K562 (cell line): Measurements from ENCODE around the gene CCNL1. TPM values are rescaled to one million over a fixed set of nuclear protein-coding genes. Genes with fewer than 3 reads are reported as not detected.

Experiments used
- ARID2 ChIP-seq: fragments of 450-650 bp; IDR thresholded peaks from 2 replicates; pipeline ENCODE4 v1.6.1; 2017; ENCODE audit warnings: antibody characterized with exemption, mild to moderate bottlenecking
- ELF4 ChIP-seq: fragments of 450-650 bp; formaldehyde crosslinking; IDR thresholded peaks from 2 replicates; pipeline ENCODE4 v1.4.0; 2022; ENCODE audit warnings: missing genetic modification characterization
- JUND ChIP-seq, 2 experiments: IDR thresholded peaks; 2 replicates in 1 of 2; 3 replicates in 1 of 2; pipeline ENCODE4 v1.6.1; 2011; ENCODE audit warnings: borderline replicate concordance in 2 of 2, low read depth in 2 of 2, low read length in 2 of 2, improper control_type of control experiment in 1 of 2, missing biosample characterization in 1 of 2, missing genetic modification characterization in 1 of 2, missing genetic modification reagents in 1 of 2
- PHF8 ChIP-seq: fragments of 200-600 bp; sonication (generic); IDR thresholded peaks from 2 replicates; pipeline ENCODE4 v1.6.1; 2012; ENCODE audit warnings: mixed run types, mild to moderate bottlenecking, inconsistent platforms, low read length, moderate library complexity, borderline replicate concordance
- SLC30A9 ChIP-seq: fragments of 250-450 bp; sonication (Bioruptor Pico); IDR thresholded peaks from 2 replicates; pipeline ENCODE4 v1.8.0; 2022; ENCODE audit warnings: mild to moderate bottlenecking, moderate library complexity
- SUPT5H ChIP-seq: fragments of 450-650 bp; IDR thresholded peaks from 2 replicates; pipeline ENCODE4 v1.6.1; 2016
- ZEB2 ChIP-seq: fragments of 450-650 bp; IDR thresholded peaks from 2 replicates; pipeline ENCODE4 v1.6.1; 2016
- ZKSCAN3 ChIP-seq: fragments of 250-450 bp; sonication (Bioruptor Pico); IDR thresholded peaks from 2 replicates; pipeline ENCODE4 v1.4.0; 2020
- polyA plus RNA-seq, 8 experiments: library from polyadenylated mRNA; depleted of rRNA in 4 of 8; stranded (reverse) in 5 of 8; unstranded in 3 of 8; fragments of >200 nt; fragmentation: Nextera tagmentation in 2 of 8; fragmentation: Illumina TruSeq in 1 of 8; extraction: Ambion mirVana in 2 of 8; extraction: Trizol in 1 of 8; gene quantifications; 2 replicates each; pipeline versions ENCODE4 v1.2.1 to v1.2.3, GENCODE V29; 2011 to 2014; ENCODE audit warnings: inconsistent platforms in 1 of 8, missing spikeins in 1 of 8
- total RNA-seq, 7 experiments: library from RNA; depleted of rRNA in 6 of 7; stranded (reverse); fragments of >200 nt in 6 of 7; fragmentation: Illumina TruSeq in 2 of 7; extraction: Trizol in 2 of 7; gene quantifications; 2 replicates each; pipeline versions ENCODE4 v1.2.1 to v1.2.3, GENCODE V29; 2011 to 2021; ENCODE audit warnings: low replicate concordance in 1 of 7
- TF ChIP-seq, protein P1 (sequence below): fragments of 450-650 bp; IDR thresholded peaks from 2 replicates; pipeline ENCODE4 v1.6.1; 2016; ENCODE audit warnings: mild to moderate bottlenecking, moderate library complexity
- TF ChIP-seq, protein P2 (sequence below): sonication (generic); formaldehyde crosslinking; IDR thresholded peaks from 2 replicates; pipeline ENCODE4 v1.8.1; 2022; ENCODE audit warnings: missing genetic modification reagents
- TF ChIP-seq, protein P3 (sequence below): sonication (generic); formaldehyde crosslinking; IDR thresholded peaks from 2 replicates; pipeline ENCODE4 v1.8.0; 2022; ENCODE audit warnings: missing genetic modification reagents, mild to moderate bottlenecking, borderline replicate concordance

The CCNL1 gene
- total and polyA plus RNA-seq, 9 of the 15 experiments (the other 6 are each of a cell fraction or from before 2014, with no cell fraction given) = 16.1 to 186 (median 132) TPM

DNA sequence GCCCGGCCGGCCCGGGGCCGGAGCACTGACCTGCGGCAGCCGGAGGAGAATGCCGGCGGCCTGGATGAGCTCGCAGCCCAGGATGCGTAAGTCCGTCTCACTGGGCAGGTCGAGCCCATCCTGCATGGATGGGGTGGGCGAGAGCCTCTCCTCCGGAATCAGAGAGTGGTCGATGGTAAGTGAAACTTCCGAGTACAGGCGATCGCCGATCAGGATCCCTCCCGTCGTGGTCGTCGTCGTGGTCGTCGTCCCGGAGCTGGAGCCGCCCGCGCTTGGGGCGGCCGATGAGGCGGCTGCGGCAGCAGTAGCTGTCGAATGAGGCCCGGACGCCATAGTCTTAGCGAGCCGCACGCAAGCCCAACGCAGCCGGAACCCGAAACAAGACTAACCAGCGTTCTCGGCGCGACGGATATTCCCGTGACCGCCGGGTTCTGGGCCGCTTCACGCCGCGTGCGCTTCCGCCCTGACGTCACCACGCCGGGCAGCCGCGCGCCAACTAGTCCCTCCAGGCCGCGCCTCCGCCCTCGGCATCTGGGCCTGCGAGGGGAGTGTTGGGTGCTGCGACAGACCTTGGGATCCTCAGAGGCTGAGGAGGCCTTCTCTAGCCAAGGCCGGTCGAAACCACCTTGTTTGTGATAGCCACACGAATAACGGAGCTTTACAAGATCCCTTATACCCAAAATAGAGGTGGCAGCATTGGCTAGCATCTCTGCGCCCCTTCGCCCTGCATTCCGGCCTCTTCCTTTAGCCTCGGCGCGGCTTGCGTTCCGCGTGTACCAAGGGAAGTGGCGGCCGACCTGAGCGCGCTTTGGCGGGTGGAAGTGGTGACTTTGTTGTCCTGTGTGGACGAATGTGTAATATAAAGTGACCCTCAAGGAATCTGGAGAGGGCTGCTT lies at the start of gene CCNL1 (continued):
- TF ChIP-seq, protein P1, sequence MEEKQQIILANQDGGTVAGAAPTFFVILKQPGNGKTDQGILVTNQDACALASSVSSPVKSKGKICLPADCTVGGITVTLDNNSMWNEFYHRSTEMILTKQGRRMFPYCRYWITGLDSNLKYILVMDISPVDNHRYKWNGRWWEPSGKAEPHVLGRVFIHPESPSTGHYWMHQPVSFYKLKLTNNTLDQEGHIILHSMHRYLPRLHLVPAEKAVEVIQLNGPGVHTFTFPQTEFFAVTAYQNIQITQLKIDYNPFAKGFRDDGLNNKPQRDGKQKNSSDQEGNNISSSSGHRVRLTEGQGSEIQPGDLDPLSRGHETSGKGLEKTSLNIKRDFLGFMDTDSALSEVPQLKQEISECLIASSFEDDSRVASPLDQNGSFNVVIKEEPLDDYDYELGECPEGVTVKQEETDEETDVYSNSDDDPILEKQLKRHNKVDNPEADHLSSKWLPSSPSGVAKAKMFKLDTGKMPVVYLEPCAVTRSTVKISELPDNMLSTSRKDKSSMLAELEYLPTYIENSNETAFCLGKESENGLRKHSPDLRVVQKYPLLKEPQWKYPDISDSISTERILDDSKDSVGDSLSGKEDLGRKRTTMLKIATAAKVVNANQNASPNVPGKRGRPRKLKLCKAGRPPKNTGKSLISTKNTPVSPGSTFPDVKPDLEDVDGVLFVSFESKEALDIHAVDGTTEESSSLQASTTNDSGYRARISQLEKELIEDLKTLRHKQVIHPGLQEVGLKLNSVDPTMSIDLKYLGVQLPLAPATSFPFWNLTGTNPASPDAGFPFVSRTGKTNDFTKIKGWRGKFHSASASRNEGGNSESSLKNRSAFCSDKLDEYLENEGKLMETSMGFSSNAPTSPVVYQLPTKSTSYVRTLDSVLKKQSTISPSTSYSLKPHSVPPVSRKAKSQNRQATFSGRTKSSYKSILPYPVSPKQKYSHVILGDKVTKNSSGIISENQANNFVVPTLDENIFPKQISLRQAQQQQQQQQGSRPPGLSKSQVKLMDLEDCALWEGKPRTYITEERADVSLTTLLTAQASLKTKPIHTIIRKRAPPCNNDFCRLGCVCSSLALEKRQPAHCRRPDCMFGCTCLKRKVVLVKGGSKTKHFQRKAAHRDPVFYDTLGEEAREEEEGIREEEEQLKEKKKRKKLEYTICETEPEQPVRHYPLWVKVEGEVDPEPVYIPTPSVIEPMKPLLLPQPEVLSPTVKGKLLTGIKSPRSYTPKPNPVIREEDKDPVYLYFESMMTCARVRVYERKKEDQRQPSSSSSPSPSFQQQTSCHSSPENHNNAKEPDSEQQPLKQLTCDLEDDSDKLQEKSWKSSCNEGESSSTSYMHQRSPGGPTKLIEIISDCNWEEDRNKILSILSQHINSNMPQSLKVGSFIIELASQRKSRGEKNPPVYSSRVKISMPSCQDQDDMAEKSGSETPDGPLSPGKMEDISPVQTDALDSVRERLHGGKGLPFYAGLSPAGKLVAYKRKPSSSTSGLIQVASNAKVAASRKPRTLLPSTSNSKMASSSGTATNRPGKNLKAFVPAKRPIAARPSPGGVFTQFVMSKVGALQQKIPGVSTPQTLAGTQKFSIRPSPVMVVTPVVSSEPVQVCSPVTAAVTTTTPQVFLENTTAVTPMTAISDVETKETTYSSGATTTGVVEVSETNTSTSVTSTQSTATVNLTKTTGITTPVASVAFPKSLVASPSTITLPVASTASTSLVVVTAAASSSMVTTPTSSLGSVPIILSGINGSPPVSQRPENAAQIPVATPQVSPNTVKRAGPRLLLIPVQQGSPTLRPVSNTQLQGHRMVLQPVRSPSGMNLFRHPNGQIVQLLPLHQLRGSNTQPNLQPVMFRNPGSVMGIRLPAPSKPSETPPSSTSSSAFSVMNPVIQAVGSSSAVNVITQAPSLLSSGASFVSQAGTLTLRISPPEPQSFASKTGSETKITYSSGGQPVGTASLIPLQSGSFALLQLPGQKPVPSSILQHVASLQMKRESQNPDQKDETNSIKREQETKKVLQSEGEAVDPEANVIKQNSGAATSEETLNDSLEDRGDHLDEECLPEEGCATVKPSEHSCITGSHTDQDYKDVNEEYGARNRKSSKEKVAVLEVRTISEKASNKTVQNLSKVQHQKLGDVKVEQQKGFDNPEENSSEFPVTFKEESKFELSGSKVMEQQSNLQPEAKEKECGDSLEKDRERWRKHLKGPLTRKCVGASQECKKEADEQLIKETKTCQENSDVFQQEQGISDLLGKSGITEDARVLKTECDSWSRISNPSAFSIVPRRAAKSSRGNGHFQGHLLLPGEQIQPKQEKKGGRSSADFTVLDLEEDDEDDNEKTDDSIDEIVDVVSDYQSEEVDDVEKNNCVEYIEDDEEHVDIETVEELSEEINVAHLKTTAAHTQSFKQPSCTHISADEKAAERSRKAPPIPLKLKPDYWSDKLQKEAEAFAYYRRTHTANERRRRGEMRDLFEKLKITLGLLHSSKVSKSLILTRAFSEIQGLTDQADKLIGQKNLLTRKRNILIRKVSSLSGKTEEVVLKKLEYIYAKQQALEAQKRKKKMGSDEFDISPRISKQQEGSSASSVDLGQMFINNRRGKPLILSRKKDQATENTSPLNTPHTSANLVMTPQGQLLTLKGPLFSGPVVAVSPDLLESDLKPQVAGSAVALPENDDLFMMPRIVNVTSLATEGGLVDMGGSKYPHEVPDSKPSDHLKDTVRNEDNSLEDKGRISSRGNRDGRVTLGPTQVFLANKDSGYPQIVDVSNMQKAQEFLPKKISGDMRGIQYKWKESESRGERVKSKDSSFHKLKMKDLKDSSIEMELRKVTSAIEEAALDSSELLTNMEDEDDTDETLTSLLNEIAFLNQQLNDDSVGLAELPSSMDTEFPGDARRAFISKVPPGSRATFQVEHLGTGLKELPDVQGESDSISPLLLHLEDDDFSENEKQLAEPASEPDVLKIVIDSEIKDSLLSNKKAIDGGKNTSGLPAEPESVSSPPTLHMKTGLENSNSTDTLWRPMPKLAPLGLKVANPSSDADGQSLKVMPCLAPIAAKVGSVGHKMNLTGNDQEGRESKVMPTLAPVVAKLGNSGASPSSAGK = peak; percentile 86
- peak; percentile 65 for TF ChIP-seq ARID2
- peak; percentile 15; the same call in 1 of the 2 replicates for TF ChIP-seq ZEB2
- TF ChIP-seq SUPT5H = peak; percentile 99
- TF ChIP-seq, protein P2, sequence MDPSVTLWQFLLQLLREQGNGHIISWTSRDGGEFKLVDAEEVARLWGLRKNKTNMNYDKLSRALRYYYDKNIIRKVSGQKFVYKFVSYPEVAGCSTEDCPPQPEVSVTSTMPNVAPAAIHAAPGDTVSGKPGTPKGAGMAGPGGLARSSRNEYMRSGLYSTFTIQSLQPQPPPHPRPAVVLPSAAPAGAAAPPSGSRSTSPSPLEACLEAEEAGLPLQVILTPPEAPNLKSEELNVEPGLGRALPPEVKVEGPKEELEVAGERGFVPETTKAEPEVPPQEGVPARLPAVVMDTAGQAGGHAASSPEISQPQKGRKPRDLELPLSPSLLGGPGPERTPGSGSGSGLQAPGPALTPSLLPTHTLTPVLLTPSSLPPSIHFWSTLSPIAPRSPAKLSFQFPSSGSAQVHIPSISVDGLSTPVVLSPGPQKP = no peak
- no peak for TF ChIP-seq ELF4
- peak; percentile 99 for TF ChIP-seq PHF8
- peak; percentile 97 for TF ChIP-seq JUND (IDR thresholded peaks at IDR 0.05; ENCODE audit: borderline replicate concordance, low read depth, low read length)
- peak; percentile 94; the same call in 2 of the 3 replicates for TF ChIP-seq JUND (tag; IDR thresholded peaks at IDR 0.05; ENCODE audit: borderline replicate concordance, low read depth, low read length)
- no peak for TF ChIP-seq SLC30A9
- TF ChIP-seq, protein P3, sequence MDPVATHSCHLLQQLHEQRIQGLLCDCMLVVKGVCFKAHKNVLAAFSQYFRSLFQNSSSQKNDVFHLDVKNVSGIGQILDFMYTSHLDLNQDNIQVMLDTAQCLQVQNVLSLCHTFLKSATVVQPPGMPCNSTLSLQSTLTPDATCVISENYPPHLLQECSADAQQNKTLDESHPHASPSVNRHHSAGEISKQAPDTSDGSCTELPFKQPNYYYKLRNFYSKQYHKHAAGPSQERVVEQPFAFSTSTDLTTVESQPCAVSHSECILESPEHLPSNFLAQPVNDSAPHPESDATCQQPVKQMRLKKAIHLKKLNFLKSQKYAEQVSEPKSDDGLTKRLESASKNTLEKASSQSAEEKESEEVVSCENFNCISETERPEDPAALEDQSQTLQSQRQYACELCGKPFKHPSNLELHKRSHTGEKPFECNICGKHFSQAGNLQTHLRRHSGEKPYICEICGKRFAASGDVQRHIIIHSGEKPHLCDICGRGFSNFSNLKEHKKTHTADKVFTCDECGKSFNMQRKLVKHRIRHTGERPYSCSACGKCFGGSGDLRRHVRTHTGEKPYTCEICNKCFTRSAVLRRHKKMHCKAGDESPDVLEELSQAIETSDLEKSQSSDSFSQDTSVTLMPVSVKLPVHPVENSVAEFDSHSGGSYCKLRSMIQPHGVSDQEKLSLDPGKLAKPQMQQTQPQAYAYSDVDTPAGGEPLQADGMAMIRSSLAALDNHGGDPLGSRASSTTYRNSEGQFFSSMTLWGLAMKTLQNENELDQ (CRISPR knock-in tag) = peak; percentile 95; the same call in 1 of the 2 replicates
- no peak for TF ChIP-seq ZKSCAN3 (CRISPR knock-in tag)
